HG03571 (cell line): ENCODE results near the gene TBKBP1.
"Not testable (repeated sequence)": the region's sequence is repeated elsewhere in the genome, so short reads cannot be mapped to it uniquely, and the experiment has no call there.

Source experiments
- ATAC-seq: cut with Tn5 transposase; IDR thresholded peaks from one replicate; pipeline ENCODE4 v1.9.1; 2021; ENCODE audit not compliant: unreplicated experiment

Gene TBKBP1

DNA sequence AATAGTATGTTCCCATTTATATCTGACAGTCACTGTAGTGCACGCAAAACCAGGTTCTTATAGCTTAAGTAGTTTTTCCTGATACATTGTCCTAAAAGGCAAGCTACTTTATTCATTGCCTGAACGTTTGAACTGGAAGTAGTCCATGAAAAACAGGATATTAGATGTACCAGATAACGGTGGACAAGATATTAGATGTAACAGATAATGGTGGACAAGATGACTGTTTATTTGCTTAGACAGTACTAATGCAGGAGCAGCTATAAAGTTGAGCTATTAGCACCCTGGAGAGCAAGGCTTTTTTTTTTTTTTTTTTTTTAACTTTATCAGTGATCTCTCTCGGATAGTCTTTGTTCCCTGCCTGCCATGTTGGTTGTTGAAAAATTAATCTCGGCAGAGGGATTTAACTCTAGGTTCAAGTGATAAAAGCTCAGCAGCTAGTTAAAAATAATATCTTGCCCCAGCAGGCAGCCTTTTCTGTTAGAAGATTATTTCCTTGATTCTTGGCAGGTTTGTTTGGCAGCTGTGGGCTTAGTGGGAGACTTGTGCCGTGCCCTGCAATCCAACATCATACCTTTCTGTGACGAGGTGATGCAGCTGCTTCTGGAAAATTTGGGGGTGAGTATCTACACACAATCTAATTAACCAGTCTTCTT, 17.3 kb upstream of the TBKBP1 start:
- ATAC-seq, result no peak

DNA sequence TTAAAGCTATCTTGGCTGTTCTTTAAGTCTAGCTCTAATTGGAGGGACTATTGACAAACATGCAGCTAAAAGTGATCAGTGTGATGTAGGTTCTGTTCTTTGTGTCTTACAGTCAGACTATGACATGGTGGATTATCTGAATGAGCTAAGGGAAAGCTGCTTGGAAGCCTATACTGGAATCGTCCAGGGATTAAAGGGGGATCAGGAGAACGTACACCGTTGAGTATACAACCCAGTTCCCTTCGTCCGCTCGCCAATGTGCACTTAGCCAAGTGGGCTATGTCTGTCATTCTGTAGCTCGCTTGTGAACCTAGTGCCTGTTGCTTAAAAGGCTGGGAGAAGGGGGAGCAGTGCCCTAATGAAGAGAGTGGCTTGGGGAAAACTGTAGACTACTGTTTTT, 15.8 kb upstream of the TBKBP1 start:
- ATAC-seq, result no peak

DNA sequence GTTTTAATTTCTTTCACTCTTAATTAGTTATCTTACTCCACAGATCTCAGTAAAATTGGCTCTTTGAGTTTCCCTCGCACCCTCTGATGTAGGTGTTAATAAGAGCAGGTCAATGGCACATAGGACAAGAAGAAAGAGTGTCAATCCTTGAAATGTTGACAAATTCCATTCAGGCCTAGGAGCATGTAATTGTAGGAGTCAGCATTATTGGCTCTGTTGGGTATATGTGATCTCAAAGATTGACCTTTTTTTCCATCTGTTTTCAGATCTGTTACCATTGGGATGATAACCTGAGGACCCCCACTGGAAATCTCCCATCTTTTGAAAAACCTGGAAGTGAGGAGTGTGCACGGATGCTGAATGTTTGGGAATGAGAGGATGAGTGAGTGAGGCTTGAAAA, 11.8 kb upstream of the TBKBP1 start:
- no peak for ATAC-seq

DNA sequence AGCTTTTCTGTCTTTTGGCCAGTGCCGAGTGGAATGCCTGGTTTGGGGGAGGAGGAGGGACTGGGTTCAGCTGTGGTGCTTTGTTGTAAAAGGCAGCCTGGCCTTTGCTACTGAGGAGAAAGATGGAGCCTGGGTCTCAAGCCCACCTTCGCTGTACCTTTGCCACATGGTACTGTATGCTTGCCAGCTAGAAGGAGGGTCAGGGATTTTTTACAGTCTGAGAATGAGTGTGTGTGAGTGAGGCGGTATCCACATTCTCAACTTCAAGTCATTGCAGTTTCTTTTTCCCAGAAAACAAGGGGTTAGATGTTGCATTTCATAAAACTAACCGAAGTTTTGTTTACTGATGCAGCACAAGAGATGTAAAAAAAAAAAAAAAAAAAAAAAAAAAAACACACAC, 11.2 kb upstream of the TBKBP1 start:
- not testable (repeated sequence) for ATAC-seq

DNA sequence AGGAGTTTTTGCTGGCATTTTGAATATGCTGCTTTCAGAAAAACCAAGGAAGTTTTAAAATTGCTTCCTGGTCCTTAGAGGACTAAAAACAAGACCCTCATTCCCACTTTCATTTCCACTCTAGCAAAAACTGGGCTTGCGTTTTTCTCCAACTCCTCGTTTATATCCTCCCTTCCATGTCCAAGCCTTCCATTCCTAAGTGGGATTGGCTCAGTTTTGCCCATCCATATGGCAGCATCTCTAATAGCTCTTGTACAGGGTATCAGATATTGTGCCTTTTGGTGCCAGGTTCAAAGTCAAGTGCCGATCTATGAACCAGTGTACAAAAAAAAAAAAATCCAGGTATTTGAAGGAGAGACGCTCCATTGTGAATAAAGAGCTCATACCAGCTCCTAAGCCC, 9.9 kb upstream of the TBKBP1 start:
- no peak for ATAC-seq

DNA sequence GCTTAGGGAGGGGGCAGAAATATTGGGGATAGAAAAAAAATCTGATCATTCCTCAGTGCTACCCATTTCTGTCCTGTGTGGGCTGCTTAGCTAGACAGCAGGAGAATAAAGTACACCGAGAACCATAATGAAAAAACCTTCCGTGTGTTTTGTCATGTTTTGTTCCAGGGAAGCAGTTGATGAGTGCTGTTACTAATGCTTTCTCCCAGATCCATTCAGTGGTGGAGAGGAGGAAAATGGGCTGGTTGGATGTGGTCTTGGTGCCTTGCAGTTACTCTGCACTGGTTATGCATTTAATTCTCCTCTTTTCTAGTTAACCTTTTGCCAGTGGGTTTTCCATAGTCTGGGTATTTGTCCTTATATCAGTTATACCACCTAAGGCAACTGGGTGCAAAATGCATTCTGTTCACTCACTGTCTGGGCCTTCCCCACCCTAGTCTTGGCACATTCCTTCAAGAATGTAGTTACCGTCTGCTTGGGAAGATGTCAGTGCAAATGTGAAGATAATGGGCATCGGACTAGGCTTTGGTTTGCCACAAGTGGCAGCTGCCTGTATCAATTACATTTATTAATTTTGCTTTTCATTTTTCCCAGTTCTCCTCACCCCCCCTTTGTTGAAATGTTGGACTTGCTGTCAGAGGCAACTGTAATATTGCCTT, 9.3 kb upstream of the TBKBP1 start:
- ATAC-seq, result no peak

DNA sequence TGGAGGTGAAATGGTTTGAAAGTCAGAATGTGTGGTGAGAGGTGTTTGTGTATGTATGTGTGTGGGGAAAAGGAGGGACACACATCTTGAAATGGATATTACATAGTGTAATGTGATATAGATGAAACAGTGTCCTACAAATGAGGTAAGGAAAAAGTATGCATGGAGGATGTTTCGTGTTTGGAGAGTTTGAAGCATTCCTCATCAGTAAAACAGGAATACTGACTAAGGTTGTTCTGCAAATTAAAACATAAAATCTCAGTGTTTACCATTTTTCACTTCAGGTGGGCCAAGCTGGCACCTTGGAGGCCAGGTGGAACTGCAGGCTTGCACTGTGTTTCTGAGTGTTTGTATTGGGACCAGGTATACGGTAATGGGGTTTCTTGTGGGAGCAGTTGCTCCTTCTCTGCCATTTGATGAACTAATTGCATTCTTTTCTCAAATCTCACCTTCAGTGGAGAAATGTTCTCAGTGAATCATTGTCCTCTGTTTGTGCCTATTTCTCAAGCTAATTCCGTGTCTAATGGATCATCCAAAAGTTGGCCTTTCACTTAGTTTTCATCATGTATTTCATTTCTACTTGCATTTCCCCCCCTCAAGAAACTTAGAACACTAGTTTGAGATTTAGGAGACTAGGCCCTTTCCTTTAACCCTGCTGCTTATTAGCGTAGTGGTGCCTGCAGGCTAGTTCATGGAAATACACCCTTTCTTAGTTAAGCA, 8.2 kb upstream of the TBKBP1 start:
- ATAC-seq, result no peak

- ATAC-seq, result no peak
Measured at GRCh38 chr17:47686276-47686635, 7.7 kb upstream of the TBKBP1 start.

GRCh38 chr17:47686664-47687327, 7.2 kb upstream of the TBKBP1 start:
- no peak for ATAC-seq

GRCh38 chr17:47687328-47687690, 6.7 kb upstream of the TBKBP1 start:
- no peak for ATAC-seq

DNA sequence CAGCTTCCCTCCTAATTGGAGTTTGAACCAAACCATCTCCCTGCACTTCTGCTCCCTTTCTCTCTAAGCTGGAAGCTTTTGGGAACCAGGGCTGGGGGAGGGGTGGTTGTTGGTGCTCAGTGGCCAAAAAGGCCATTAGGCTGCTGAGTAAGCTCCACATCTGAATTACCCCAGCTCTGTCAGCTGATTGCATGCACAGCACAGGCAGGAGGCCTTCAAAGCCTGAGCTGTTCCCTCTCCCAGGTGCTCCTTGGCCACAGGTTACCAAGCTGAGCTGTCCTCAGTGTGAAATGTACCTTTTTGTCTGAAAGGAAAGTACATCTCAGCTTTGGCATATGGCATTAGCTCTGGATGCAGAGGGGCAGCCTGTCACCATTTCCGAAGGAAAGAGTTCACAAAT, 6.2 kb upstream of the TBKBP1 start:
- no peak for ATAC-seq

GRCh38 chr17:47690121-47690520, 3.8 kb upstream of the TBKBP1 start:
- ATAC-seq, result no peak

- no peak for ATAC-seq
Measured at GRCh38 chr17:47692137-47692894, 1.6 kb upstream of the TBKBP1 start.

DNA sequence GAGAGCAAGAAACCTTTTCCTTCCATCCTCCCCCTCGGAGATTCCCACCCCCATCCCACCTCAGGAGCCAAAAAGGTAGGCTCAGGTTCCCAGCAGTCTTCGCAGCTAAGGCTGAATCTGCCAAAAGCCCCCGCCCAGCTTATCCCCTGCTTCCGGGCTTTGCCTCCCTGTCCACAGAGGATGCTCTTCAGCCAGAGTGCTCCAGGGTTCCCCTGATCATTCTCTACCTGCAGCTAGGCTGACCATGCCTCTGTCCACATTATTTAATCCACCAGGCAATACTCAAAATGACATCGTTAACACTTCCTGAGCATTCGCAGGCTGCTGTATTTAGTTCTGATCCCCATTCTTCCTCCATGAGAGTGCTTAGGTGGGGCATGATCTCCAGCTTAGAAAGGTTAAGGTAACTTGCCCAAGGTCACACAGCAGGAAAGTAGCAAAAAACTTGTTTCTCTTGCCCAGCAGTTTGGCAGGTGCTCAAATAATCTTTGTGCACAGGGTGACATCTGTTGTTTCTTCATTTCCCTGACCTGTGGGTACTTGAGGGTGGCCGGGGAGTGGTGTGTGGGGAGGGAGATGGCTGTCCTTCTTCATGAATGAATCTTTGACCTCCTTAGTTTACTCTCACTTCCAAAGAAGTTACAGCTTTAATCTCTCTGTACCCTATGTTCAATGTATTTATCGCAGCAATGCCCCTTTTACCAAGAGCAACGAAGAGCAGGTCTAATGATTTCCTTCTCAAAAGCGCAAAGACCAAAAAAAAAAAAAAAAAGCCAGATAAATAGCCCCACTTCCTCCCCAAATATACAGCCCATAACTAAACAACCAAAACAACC, 848 bp upstream of the TBKBP1 start:
- no peak for ATAC-seq

- no peak for ATAC-seq
Measured at GRCh38 chr17:47694581-47695428, 844 bp downstream of the TBKBP1 start.

DNA sequence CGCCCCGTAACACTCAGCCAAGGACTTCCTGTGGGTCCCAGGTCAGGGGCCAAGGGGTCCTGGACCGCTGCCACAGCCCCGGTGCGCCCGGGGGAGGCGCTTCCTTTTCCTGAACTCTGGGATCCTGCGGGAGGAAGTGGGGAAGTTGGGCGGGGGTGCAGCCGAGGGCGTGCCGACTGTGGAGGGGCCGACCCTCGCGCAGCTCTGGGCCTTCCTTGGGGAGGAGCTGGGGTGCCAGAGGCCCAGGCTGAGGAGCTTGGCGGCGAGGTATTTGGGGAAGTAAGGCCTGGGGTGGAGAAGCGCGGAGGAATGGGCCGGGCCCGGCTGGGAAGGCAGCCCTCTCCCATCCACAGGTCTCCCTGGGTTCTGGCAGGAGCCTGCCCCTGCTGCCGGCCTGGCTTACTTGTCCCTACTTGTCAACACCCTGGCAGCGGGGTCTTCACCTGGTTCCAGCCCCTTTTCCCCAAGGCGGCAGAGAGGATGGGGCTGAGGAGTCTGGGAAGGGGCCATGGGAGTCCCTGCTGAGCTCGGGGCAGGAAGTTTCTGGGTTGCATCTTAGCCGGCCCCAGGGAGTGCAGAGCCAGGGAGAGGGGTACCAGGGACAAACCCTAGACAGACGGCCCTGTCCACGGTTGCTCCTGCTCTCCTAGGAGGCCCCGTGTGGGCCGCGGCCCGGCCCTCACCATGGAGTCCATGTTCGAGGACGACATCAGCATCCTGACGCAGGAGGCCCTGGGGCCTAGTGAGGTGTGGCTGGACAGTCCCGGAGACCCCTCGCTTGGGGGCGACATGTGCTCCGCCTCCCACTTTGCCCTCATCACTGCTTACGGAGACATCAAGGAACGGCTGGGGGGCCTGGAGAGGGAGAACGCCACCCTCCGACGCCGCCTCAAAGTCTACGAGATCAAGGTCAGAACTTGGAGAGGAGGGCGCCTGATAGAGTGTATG, 1.7 kb downstream of the TBKBP1 start:
- no peak for ATAC-seq

DNA sequence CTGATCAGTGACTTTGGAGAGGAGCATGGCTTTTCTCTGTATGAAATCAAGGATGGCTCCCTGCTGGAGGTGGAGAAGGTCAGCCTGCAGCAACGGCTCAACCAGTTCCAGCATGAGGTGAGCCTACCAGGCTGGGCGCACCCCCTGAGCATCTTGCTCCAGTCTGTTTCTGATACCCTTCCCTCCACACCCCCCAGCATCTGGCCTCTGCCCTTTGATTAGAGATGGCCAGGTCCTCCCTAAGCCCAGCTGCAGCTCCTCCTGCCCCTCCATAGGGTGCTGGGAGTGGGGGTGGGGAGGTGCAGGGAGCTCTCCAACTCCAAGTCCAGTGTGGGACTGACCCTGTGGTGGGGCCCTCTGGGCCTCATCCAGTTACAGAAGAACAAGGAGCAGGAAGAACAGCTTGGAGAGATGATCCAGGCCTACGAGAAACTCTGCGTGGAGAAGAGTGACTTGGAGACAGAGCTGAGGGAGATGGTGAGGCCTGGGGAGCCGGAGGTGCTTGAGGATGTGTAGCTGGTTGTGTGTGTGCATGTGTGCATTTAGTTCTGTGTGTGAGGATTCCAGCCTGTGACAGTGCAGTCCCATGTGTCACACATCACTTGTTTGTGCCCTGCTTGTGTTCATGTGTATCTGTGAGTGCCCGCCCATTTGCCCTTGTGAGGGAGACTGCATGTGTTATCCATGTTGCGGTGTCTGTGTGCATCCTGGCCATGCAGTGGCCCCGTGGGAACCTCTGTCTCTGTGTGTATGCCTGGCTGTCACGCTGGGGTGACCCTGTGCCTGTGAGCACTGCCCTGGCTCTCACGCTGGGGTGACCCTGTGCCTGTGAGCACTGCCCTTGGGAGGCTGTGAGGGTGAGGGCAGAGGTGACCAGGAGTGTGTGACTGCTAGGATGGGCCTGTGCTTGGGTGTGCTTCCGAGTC, 3.0 kb downstream of the TBKBP1 start:
- no peak for ATAC-seq
